Keratinocyte (primary cell): ENCODE results near the gene NMNAT2. TPM values are rescaled to one million over a fixed set of nuclear protein-coding genes. Genes with fewer than 3 reads are reported as not detected.

Experiments
- DNase-seq: peaks from one replicate; pipeline ENCODE4 v3.0.0-alpha.2; 2011; ENCODE audit warnings: low read depth, missing footprints, low spot score
- FAIRE-seq: peaks from 2 replicates; lab custom pipeline; 2011; peaks lifted over from hg19 to GRCh38; lab: Jason Lieb, UNC
- H2AFZ ChIP-seq: 2 replicates; pipeline ENCODE4 v1.6.0; 2012; ENCODE audit warnings: low read length, control low read depth, inconsistent platforms; ENCODE audit not compliant: control insufficient read depth
- H3K27ac ChIP-seq: 2 replicates; pipeline ENCODE4 v1.5.1; 2011; ENCODE audit warnings: low read length; ENCODE audit not compliant: control insufficient read depth, insufficient read depth
- H3K27me3 ChIP-seq: 3 replicates; pipeline ENCODE4 v1.6.0; 2011; ENCODE audit warnings: low read length; ENCODE audit not compliant: control insufficient read depth, insufficient read depth; ENCODE audit errors: extremely low read depth
- H3K36me3 ChIP-seq, 2 experiments: 2 replicates in 1 of 2; 3 replicates in 1 of 2; pipeline ENCODE4 v1.5.1; 2011; ENCODE audit warnings: low read length in 2 of 2, mild to moderate bottlenecking in 1 of 2; ENCODE audit not compliant: control insufficient read depth in 2 of 2, insufficient read depth in 2 of 2; ENCODE audit errors: extremely low read depth in 1 of 2
- H3K4me1 ChIP-seq: 3 replicates; pipeline ENCODE4 v1.5.1; 2011; ENCODE audit warnings: low read length; ENCODE audit not compliant: control insufficient read depth, insufficient read depth; ENCODE audit errors: extremely low read depth
- H3K4me2 ChIP-seq: 3 replicates; pipeline ENCODE4 v1.6.0; 2011; ENCODE audit warnings: low read depth, low read length; ENCODE audit not compliant: control insufficient read depth, insufficient read depth; ENCODE audit errors: extremely low read depth
- H3K4me3 ChIP-seq, 3 experiments: fragments of 200-600 bp in 1 of 3; sonication (generic) in 1 of 3; 2 replicates in 2 of 3; 3 replicates in 1 of 3; pipeline ENCODE4 v1.5.1; 2011 to 2016; ENCODE audit warnings: low read length in 3 of 3, mild to moderate bottlenecking in 3 of 3, control low read depth in 2 of 3, inconsistent platforms in 1 of 3, low read depth in 1 of 3, mixed read lengths in 1 of 3, mixed run types in 1 of 3, moderate library complexity in 1 of 3; ENCODE audit not compliant: control insufficient read depth in 2 of 3, insufficient read depth in 2 of 3; ENCODE audit errors: extremely low read depth in 1 of 3
- H3K79me2 ChIP-seq: 2 replicates; pipeline ENCODE4 v1.6.0; 2012; ENCODE audit warnings: low read length; ENCODE audit not compliant: control insufficient read depth, insufficient read depth
- H3K9ac ChIP-seq: 3 replicates; pipeline ENCODE4 v1.6.0; 2011; ENCODE audit warnings: low read length; ENCODE audit not compliant: control insufficient read depth, insufficient read depth; ENCODE audit errors: extremely low read depth
- H3K9me1 ChIP-seq: 3 replicates; pipeline ENCODE4 v1.6.0; 2011; ENCODE audit warnings: low read length; ENCODE audit not compliant: control insufficient read depth, insufficient read depth; ENCODE audit errors: extremely low read depth
- H3K9me3 ChIP-seq: 2 replicates; pipeline ENCODE4 v1.5.1; 2012; ENCODE audit warnings: low read depth, low read length; ENCODE audit not compliant: control insufficient read depth
- H4K20me1 ChIP-seq: 3 replicates; pipeline ENCODE4 v1.6.0; 2011; ENCODE audit warnings: low read length; ENCODE audit not compliant: control insufficient read depth, insufficient read depth; ENCODE audit errors: extremely low read depth
- EZH2 ChIP-seq: IDR thresholded peaks from one replicate; pipeline ENCODE4 v1.6.1; 2012; ENCODE audit warnings: inconsistent platforms, mild to moderate bottlenecking, low read length, moderate library complexity
- dilution Hi-C: fragments of 300-500 bp; cut with MboI; formaldehyde crosslinking; loops from one replicate; pipeline ENCODE4 v1.7.0; 2020; ENCODE audit warnings: low sequenced_read_pairs; ENCODE audit not compliant: extremely low pct_ligation_motif_present
- polyA plus RNA-seq, 5 experiments: library from polyadenylated mRNA; depleted of rRNA in 3 of 5; stranded (reverse) in 3 of 5; stranded (forward) in 1 of 5; unstranded in 1 of 5; fragments of >200 nt; gene quantifications; 1 replicate in 1 of 5; 2 replicates in 3 of 5; 3 replicates in 1 of 5; pipeline versions ENCODE4 v1.2.1 to v1.2.3, GENCODE V29; 2011 to 2012; ENCODE audit warnings: missing spikeins in 2 of 5, low read depth in 1 of 5, low replicate concordance in 1 of 5
- TF ChIP-seq, protein P1 (sequence below), 3 experiments: IDR thresholded peaks in 1 of 3; conservative IDR thresholded peaks in 1 of 3; optimal IDR thresholded peaks in 1 of 3; 2 replicates in 2 of 3; 3 replicates in 1 of 3; pipeline versions ENCODE3 to v1.5.1; 2011; ENCODE audit warnings: low read length in 3 of 3, mild to moderate bottlenecking in 3 of 3, moderate library complexity in 2 of 3, control low read depth in 1 of 3, inconsistent platforms in 1 of 3; ENCODE audit not compliant: insufficient read depth in 2 of 3; ENCODE audit errors: extremely low read depth in 1 of 3

NMNAT2 gene
- polyA plus RNA-seq, 1 donor (not counting 4 experiments of a cell fraction or from before 2014, with no cell fraction given) = 0.72 TPM

DNA sequence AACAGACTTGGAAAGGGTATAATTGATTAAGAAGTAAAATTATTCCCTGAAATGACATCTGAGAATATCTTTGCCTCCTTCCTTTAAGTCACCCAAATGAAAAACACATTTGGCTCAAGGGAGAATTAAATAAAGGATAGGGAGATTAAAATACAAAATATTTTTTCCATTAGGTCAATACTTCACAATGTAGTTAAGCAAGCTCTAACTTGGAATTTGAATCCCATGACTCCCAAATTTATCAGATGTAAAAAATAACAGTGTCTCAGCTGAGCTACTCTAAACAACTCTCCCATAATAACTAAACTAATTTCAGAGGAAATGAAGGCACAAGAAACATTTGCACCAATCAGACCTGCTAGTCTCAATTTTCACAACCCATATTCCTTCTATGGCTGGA is 6.5 kb upstream of the NMNAT2 start:
- no peak overlapping the region for H3K27ac ChIP-seq
- H3K4me3 ChIP-seq = no peak overlapping the region
- H3K4me1 ChIP-seq = no peaks in the 10 kb centered on the region
- no peaks in the 10 kb centered on the region for H4K20me1 ChIP-seq
- H3K27me3 ChIP-seq = peaks cover 2% of the 10 kb centered on the region
- no peaks in the 10 kb centered on the region for H3K79me2 ChIP-seq
- H3K36me3 ChIP-seq = no peaks in the 10 kb centered on the region
- no peaks in the 10 kb centered on the region for H3K9me3 ChIP-seq
- FAIRE-seq (no peak), DNase-seq (no peak)
- H3K9ac ChIP-seq = no peak overlapping the region
- no peak overlapping the region for H3K4me2 ChIP-seq
- dilution Hi-C loops = no loop called here
- H2AFZ ChIP-seq = no peak overlapping the region
- TF ChIP-seq, protein P1, sequence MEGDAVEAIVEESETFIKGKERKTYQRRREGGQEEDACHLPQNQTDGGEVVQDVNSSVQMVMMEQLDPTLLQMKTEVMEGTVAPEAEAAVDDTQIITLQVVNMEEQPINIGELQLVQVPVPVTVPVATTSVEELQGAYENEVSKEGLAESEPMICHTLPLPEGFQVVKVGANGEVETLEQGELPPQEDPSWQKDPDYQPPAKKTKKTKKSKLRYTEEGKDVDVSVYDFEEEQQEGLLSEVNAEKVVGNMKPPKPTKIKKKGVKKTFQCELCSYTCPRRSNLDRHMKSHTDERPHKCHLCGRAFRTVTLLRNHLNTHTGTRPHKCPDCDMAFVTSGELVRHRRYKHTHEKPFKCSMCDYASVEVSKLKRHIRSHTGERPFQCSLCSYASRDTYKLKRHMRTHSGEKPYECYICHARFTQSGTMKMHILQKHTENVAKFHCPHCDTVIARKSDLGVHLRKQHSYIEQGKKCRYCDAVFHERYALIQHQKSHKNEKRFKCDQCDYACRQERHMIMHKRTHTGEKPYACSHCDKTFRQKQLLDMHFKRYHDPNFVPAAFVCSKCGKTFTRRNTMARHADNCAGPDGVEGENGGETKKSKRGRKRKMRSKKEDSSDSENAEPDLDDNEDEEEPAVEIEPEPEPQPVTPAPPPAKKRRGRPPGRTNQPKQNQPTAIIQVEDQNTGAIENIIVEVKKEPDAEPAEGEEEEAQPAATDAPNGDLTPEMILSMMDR (optimal IDR thresholded peaks at IDR 0.05 in 1 of 3, IDR thresholded peaks at IDR 0.05 in 1 of 3, conservative IDR thresholded peaks at IDR 0.05 in 1 of 3; ENCODE audit: extremely low read depth in 1 of 3, insufficient read depth in 2 of 3, low read length in 3 of 3) = no peak
- no peak for TF ChIP-seq EZH2
- no peaks in the 10 kb centered on the region for H3K9me1 ChIP-seq

DNA sequence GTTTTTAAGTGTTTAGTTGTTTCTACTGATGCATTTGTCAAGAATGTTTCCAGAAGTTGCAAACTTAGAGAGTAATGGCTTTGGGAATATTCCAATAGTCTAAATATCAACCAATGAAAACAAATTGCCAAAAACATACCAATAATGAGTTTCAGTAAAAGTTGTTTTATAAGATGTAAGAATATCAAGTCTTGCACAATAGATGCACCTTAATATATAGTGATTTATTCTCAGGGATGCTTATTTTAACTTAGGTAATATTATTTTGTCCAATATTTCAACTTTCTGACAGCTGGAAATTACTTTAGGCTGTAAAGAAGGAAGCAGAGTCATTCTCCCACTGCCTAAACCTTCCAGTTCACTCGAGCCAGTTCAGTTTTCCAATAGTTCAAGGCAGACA is 5.4 kb upstream of the NMNAT2 start:
- Histone ChIP-seq H3K9me1 (no peaks in the 10 kb centered on the region), H3K4me3 (no peak overlapping the region), H3K4me2 (no peak overlapping the region), H3K9me3 (no peaks in the 10 kb centered on the region), H4K20me1 (no peaks in the 10 kb centered on the region), H3K36me3 (no peaks in the 10 kb centered on the region), H3K4me1 (no peaks in the 10 kb centered on the region), H3K27ac (no peak overlapping the region), H3K79me2 (no peaks in the 10 kb centered on the region), H3K9ac (no peak overlapping the region), H3K27me3 (peaks cover 14% of the 10 kb centered on the region), H2AFZ (no peak overlapping the region)
- dilution Hi-C loops = no loop called here
- FAIRE-seq (no peak), DNase-seq (no peak)
- TF ChIP-seq EZH2 = no peak

DNA sequence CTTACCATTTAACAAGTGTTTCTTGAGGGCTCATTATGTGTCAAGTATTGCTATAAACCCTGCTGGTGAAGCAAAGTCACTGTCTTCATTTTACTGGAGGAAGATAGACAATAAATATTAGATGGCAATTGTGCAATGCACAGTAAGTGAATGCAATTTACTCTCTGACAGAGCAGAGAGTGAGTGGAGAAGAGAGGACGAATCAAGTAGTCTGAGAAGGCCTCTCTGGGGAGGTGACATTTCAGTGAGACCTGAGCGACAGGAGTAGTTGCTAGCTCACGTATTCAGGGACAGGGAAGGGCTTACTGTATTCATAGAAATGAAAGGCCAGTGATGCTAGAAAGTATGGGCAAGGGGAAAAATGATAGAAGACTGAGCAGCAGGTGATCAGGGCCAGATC is 1.2 kb upstream of the NMNAT2 start:
- no peak overlapping the region for H3K4me3 ChIP-seq
- no peaks in the 10 kb centered on the region for H3K9me1 ChIP-seq
- H3K4me2 ChIP-seq = no peak overlapping the region
- H3K9ac ChIP-seq = no peak overlapping the region
- no peak overlapping the region for H2AFZ ChIP-seq
- no peaks in the 10 kb centered on the region for H4K20me1 ChIP-seq
- FAIRE-seq (no peak), DNase-seq (no peak)
- no peaks in the 10 kb centered on the region for H3K9me3 ChIP-seq
- H3K27ac ChIP-seq = no peak overlapping the region
- dilution Hi-C loops = no loop called here
- H3K36me3 ChIP-seq = no peaks in the 10 kb centered on the region
- TF ChIP-seq, protein P1 (optimal IDR thresholded peaks at IDR 0.05 in 1 of 3, IDR thresholded peaks at IDR 0.05 in 1 of 3, conservative IDR thresholded peaks at IDR 0.05 in 1 of 3; ENCODE audit: extremely low read depth in 1 of 3, insufficient read depth in 2 of 3, low read length in 3 of 3) = no peak
- no peak for TF ChIP-seq EZH2
- no peaks in the 10 kb centered on the region for H3K4me1 ChIP-seq
- no peaks in the 10 kb centered on the region for H3K79me2 ChIP-seq
- H3K27me3 ChIP-seq = peaks cover 38% of the 10 kb centered on the region
